HG02852 (cell line): Measurements from ENCODE around the gene ASPG.

ENCODE experiments used
- ATAC-seq: cut with Tn5 transposase; IDR thresholded peaks from one replicate; pipeline ENCODE4 v1.9.1; 2021; ENCODE audit warnings: mild to moderate bottlenecking, moderate library complexity; ENCODE audit not compliant: unreplicated experiment

ASPG gene

GRCh38 chr14:104085032-104085888, at the start of gene ASPG:
TSS of gene ASPG (plus strand) at chr14:104085700. CDS start at chr14:104085771, 71 bp downstream.
- ATAC-seq: no peak

- no peak for ATAC-seq
Measured at GRCh38 chr14:104036212-104036611, 49.3 kb upstream of the ASPG start.

GRCh38 chr14:104037074-104037473, 48.4 kb upstream of the ASPG start:
- no peak for ATAC-seq

DNA sequence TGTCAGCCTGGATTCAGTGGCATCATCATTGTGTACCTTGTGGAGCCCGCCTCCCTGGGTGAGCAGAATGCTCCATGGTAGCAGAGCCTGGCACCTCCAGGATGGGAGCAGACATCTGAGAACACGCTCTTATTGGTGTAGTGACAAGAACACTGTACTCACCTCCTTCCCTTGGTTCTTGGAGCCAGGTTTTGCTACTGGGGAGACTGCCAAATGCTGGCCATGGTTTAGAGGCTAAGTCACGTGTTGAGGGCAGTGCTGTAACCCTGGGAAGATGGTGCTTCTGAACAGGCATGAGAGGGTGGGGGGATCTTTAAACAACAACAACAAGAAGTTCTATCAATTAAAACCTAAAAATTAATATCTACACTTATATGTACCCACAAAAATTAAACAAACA, 47.6 kb upstream of the ASPG start:
- no peak for ATAC-seq

DNA sequence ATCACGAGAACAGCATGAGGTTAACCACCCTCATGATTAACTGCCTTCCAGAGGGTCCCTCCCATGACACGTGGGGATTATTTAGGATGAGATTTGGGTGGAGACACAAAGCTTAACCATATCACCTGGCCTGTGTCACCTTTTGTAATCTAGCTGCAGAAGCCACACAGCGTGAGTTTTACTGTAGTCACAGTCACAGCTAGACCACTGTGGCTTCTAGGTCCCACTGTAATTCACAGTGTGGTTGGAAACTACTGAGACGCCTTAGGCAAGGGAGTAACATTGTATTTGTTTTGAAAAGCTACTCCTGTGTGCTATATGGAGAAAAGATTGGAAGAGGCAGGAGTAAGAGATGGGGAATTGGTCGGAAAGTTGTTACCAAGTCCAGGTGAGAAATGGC, 46.3 kb upstream of the ASPG start:
- ATAC-seq: no peak

DNA sequence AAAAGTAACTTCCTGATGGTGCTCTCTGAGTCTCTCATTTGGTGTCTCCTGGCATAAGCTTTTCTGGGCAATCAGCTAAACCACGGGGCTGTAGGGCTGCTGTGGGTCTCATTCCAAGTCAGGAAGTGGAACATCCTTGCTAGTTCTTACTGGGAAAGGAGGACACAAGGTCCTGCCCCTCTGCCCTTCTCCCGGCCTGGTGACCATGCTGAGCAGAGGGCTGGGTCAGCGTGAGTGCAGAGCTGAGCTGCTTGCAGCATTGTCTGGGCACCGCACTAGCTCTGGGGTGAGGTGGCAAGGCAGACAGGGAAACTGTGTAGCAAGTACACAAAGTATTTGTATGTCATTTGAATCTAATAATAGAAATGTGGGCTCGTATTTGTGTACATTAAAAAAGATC, 45.0 kb upstream of the ASPG start:
- no peak for ATAC-seq

- no peak for ATAC-seq
Measured at GRCh38 chr14:104041430-104042104, 43.9 kb upstream of the ASPG start.

- ATAC-seq: no peak
Measured at GRCh38 chr14:104044016-104044415, 41.5 kb upstream of the ASPG start.

DNA sequence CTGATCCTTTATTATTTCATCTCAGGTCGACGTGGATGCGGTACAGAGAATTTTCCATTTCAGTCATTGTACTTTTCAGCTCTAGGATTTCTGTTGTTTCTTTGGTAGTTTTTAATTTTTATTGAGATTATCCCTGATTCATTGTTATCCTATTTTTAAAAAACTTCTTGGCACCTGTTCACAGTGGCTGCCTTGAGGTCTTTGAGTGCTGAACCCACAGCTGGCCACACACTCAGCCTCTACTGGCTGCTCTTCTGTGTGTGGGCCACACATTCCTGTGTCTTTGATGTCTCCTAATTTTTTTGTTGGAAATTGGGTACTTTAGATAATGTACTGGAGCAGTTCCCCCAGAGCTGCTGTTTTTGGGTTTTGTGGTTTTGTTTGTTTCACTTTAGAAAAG, 37.7 kb upstream of the ASPG start:
- ATAC-seq: no peak

DNA sequence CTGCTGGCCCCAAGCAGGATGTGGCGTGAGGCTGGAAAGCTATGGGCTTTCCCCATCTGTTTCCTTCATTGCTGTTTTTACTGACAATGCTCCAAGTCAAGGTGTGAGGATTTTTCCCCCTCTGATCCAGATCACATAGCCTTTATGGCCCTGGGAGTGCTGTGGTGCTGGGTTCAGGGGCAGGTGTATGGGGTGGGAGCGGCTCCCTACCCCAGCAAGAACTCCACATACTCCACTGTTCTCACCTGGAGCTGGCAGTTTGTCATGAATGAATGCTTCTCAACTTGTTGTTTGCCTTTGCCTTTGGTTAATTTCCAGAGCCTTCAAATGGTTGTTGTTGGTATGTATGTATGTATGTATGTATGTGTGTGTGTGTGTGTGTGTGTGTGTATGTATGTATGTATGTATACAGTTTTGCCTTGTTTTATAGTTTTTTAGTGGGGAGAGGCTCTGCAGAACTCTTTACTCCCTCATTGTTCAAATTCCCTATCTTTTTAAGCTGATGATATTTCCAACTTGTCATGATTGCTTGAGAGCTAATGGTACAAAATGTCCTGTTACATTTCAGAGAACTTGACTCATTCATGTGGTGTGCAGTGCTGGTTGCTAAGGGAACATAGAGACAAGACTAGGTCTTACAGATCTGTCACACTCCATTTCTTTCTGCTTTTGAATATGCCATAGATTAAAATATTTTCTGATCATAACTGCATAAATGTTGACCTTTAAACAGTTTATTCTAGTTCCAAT, 36.6 kb upstream of the ASPG start:
- no peak for ATAC-seq

DNA sequence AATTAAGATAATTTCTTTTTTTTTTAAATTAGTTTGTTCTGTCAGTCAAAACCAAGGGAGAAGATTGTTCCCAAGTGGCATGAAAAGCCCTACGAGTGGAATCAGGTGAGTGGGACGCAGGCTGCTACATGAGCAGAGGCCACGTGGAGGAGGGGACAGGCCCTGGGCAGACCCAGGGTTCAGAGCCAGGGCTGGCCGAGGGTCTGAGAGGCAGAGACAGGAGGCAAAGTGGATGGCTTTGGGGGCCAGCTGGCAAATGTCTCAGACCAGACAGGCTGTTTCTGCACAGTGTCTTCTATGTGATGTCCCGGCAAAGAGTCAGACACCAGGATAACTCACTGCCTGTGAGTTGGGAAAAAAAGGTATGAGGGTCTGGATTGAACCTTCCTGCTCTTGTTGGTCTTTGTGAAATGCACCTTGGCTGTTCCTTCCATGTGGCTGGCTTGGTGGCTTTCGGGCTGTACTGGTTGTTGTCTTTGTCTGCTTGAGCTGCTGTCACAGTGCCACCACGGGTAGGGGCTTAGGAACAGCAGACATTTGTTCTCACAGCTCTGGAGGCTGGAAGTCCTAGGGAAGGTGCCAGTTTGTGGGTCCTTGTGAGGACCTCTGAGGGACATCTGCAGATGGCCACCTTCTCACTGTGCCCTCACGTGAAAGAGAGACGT, 35.8 kb upstream of the ASPG start:
- ATAC-seq: no peak

DNA sequence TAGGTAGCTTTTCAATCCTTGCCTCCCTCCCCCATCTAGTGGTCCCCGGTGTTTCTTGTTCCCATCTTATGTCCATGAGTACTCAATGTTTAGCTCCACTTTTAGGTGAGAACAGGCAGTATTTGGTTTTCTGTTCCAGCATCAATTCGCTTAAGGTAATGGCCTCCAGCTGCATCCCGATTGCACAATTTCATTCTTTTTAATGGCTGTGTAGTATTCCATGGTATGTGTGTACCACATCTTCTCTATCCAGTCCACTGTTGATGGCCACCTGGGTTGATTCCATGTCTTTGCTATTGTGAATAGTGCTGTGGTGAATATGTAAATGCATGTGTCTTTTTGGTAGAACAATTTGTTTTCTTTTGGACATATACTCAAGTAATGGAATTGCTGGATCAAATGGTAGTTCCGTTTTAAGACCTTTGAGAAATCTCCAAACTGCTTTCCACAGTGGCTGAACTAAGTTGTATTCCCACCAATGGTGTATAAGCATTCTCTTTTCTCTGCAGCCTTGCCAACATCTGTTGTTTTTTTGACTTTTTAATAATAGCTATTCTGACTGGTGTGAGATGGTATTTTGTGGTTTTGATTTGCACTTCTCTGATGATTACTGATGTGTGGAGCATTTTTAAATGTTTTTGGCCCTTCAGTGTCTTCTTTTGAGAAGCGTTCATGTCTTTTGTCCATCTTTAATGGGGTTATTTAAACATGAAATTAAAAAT, 34.2 kb upstream of the ASPG start:
- ATAC-seq: no peak

- no peak for ATAC-seq
Measured at GRCh38 chr14:104054222-104054905, 31.1 kb upstream of the ASPG start.

- no peak for ATAC-seq
Measured at GRCh38 chr14:104062281-104062680, 23.2 kb upstream of the ASPG start.

- no peak for ATAC-seq
Measured at GRCh38 chr14:104064003-104064402, 21.5 kb upstream of the ASPG start.

- no peak for ATAC-seq
Measured at GRCh38 chr14:104066279-104066678, 19.2 kb upstream of the ASPG start.

GRCh38 chr14:104066719-104067295, 18.7 kb upstream of the ASPG start:
- no peak for ATAC-seq

GRCh38 chr14:104069541-104069940, 16.0 kb upstream of the ASPG start:
- no peak for ATAC-seq

GRCh38 chr14:104072586-104072985, 12.9 kb upstream of the ASPG start:
- no peak for ATAC-seq

- no peak for ATAC-seq
Measured at GRCh38 chr14:104073764-104074163, 11.7 kb upstream of the ASPG start.
